Prostate gland (tissue), 2 donors: ENCODE data around the gene PNLDC1. TPM values are rescaled to one million over a fixed set of nuclear protein-coding genes. Genes with fewer than 3 reads are reported as not detected.

Experiments used
- DNase-seq: peaks from one replicate; pipeline ENCODE4 v3.0.0-alpha.2; 2019; ENCODE audit warnings: low spot score
- H3K27ac ChIP-seq, 2 donors: fragments of 200-600 bp; sonication (generic); 2 replicates each; pipeline ENCODE4 v1.5.1; 2017 to 2019
- H3K27me3 ChIP-seq: fragments of 200-600 bp; sonication (generic); replicated peaks from 2 replicates; pipeline ENCODE4 v1.5.1; 2019; ENCODE audit not compliant: insufficient read depth
- H3K36me3 ChIP-seq, 2 donors: fragments of 200-600 bp; sonication (generic); 1 replicate in 1 of 2; 2 replicates in 1 of 2; pipeline versions ENCODE4 v1.5.1 to v1.8.1; 2017 to 2019
- H3K4me1 ChIP-seq: fragments of 200-600 bp; sonication (generic); replicated peaks from 2 replicates; pipeline ENCODE4 v1.5.1; 2019
- H3K4me3 ChIP-seq, 2 donors: fragments of 200-600 bp; sonication (generic); 2 replicates each; pipeline ENCODE4 v1.5.1; 2017 to 2019
- H3K9me3 ChIP-seq: fragments of 200-600 bp; sonication (generic); 2 replicates; pipeline ENCODE4 v1.5.1; 2017
- POLR2A ChIP-seq: fragments of 450-650 bp; IDR thresholded peaks from one replicate; pipeline ENCODE4 v1.6.1; 2016; ENCODE audit warnings: antibody characterized with exemption, mild to moderate bottlenecking
- POLR2AphosphoS5 ChIP-seq: sonication (generic); formaldehyde crosslinking; IDR thresholded peaks from one replicate; pipeline ENCODE4 v1.6.1; 2017; ENCODE audit warnings: antibody characterized with exemption
- WGBS: methylation state at CpG from one replicate; pipeline ENCODE4 v1.1.5; 2018; 5-methylcytosine and 5-hydroxymethylcytosine counted together
- intact Hi-C: fragments of 100-400 bp; cut with DNase I; formaldehyde crosslinking; loops from one replicate; pipeline ENCODE4 v1.14.2; 2022
- total RNA-seq, 2 donors: library from RNA; depleted of rRNA; stranded (reverse); fragments of >200 nt; gene quantifications; one replicate each; pipeline ENCODE4 v1.1.0, GENCODE V29; 2016
- TF ChIP-seq, protein P1 (sequence below), 4 experiments: fragments of 200-600 bp in 2 of 4; fragments of 450-650 bp in 2 of 4; sonication (generic) in 2 of 4; IDR thresholded peaks; 1 replicate in 3 of 4; 2 replicates in 1 of 4; pipeline ENCODE4 v1.5.1; 2016 to 2019; ENCODE audit warnings: antibody characterized with exemption in 4 of 4, mild to moderate bottlenecking in 2 of 4, moderate library complexity in 2 of 4

The PNLDC1 gene, protein sequence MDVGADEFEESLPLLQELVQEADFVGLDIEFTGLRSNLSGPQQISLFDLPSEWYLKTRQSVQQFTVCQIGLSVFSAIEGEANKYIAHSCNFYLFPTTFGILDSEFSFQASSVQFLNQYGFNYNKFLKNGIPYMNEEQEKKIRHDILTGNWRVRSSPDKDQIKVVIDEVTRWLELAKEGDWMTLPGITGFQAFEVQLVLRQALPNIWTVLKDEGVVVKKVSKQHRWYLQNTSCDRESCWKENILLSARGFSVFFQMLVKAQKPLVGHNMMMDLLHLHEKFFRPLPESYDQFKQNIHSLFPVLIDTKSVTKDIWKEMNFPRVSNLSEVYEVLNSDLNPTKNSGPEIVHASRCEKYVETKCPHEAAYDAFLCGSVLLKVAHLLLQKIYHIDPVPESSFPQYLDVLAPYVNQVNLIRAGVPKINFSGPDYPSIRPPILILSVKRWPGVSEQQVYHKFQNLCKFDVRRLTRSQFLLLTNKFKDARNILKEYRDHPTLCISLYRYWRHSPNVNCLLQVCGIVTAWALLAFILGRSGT
- total RNA-seq, result 1 to 10 TPM in 1 of 2 donors, not detected in 1; 5.6 TPM

DNA sequence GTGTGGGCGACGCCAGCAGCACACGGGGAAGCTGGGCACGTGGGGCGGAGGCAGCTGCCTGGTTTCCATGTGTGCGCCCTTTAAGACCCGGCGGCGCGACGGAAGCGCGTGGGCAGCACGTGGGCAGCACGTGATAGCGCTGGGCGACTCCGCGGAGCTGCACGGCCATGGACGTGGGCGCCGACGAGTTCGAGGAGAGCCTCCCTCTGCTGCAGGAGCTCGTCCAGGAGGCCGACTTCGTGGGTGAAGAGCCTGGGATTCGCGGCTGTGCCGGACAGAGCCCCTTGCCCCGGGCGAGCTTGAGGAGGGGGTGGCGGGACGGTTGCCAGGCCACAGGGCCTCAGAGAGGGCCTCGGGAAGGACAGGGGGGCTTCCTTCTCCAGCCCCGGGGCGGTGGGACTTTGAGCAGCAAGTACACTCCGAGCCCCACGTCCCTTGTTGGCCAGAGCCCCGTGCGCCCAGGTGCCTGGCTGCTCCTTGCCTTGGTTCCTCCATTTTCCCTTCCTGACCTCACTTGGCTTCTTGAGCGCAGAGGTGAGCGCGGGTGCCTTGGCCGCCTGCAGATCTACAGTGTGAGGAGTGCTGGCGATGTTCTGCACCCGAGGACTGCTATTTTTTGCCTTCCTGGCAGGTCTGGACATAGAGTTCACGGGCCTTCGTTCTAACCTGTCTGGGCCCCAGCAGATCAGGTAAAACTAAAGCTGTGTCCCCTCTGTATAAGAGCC lies at the start of gene PNLDC1:
Gene PNLDC1, plus strand, starts transcription at position 136 of the 725 bp plus-strand sequence. Its CDS starts 32 bp downstream, at position 168.
- no peak for TF ChIP-seq POLR2AphosphoS5
- no peak for TF ChIP-seq POLR2A
- TF ChIP-seq, protein P1, sequence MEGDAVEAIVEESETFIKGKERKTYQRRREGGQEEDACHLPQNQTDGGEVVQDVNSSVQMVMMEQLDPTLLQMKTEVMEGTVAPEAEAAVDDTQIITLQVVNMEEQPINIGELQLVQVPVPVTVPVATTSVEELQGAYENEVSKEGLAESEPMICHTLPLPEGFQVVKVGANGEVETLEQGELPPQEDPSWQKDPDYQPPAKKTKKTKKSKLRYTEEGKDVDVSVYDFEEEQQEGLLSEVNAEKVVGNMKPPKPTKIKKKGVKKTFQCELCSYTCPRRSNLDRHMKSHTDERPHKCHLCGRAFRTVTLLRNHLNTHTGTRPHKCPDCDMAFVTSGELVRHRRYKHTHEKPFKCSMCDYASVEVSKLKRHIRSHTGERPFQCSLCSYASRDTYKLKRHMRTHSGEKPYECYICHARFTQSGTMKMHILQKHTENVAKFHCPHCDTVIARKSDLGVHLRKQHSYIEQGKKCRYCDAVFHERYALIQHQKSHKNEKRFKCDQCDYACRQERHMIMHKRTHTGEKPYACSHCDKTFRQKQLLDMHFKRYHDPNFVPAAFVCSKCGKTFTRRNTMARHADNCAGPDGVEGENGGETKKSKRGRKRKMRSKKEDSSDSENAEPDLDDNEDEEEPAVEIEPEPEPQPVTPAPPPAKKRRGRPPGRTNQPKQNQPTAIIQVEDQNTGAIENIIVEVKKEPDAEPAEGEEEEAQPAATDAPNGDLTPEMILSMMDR (IDR thresholded peaks at IDR 0.05), result no peak
- WGBS, result 88% methylated on average over 50 of the region's 50 CpGs
- Histone ChIP-seq H3K9me3 (no peaks in the 10 kb centered on the region), H3K36me3 (peaks cover 0 to 11% of the 10 kb centered on the region in 2 donors), H3K4me3 (no peak within 1 kb of the TSS), H3K27ac (no peak within 1 kb of the TSS), H3K4me1 (no peaks in the 10 kb centered on the region), H3K27me3 (no peaks in the 10 kb centered on the region)
- intact Hi-C loops, result no loop called here
- no peak for DNase-seq

DNA sequence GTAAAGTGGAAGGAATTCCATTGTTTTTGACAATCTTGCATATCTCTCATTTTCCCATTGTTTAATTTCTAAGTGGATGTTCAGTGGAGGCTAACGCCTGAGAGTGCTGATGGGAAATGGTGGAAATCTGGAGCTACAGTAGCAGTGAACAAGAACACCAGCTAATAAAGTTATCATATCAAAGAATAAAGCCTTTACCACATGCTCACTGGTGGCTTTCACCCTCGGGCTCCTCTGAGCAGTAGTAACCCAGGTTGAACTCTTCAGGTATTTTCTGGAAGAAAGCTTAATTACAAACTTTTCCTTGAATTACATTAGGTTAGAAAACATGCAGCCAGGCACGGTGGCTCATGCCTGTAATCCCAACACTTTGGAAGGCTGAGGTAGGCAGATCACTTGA lies 48.6 kb upstream of the PNLDC1 start:
- no peak for DNase-seq
- TF ChIP-seq, protein P1 (IDR thresholded peaks at IDR 0.05), result no peak
- TF ChIP-seq POLR2AphosphoS5 (no peak), POLR2A (no peak)
- intact Hi-C loops, result no loop called here
- Histone ChIP-seq H3K27me3 (no peaks in the 10 kb centered on the region), H3K4me1 (peaks cover 8% of the 10 kb centered on the region), H3K4me3 (no peak overlapping the region), H3K36me3 (no peaks in the 10 kb centered on the region), H3K9me3 (no peaks in the 10 kb centered on the region), H3K27ac (peak overlapping the region in 1 of 2 donors; percentile 38)
- WGBS, result 81% methylated on average over 3 of the region's 3 CpGs

DNA sequence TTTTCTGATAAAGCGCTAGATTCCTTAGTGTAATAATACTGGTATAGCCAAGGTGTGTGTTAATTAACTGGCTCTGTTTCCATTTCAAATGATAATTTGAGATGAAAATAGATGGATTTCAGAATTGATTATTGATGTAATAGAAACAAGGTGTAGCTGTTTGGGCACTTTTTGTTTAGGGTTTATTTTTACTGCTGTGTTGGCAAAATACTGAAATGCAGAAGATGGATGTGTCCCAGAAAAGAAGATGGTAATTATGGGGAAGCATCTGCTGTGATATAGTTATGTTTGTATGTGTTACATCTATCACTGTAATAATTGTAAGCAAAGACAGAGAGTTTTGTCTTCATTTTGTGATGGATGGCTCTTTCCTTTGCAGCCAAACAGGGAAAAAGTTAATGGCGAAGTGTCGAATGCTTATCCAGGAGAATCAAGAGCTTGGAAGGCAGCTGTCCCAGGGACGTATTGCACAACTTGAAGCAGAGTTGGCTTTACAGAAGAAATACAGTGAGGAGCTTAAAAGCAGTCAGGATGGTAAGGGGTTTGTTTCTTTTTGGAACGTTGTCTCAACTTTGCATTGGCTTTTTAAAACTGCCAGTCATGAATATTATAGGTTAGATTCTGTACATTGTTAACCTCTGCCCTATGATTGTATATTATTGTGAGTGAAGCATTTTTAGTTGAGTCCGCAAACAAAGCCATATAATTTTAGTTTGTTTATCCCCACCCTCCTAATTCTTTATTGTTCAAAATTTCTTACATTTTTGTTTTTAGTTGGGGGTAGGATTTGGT lies 46.8 kb upstream of the PNLDC1 start:
- H3K36me3 ChIP-seq, result no peaks in the 10 kb centered on the region
- H3K27me3 ChIP-seq, result no peaks in the 10 kb centered on the region
- no peaks in the 10 kb centered on the region for H3K9me3 ChIP-seq
- peak overlapping the region in 1 of 2 donors; percentile 41 for H3K27ac ChIP-seq
- no peak for TF ChIP-seq POLR2A
- no peak for TF ChIP-seq POLR2AphosphoS5
- TF ChIP-seq, protein P1 (IDR thresholded peaks at IDR 0.05), result no peak
- 68% methylated on average over 6 of the region's 6 CpGs for WGBS
- DNase-seq, result no peak
- intact Hi-C loops, result no loop called here
- H3K4me3 ChIP-seq, result no peak overlapping the region
- peaks cover 8% of the 10 kb centered on the region for H3K4me1 ChIP-seq

DNA sequence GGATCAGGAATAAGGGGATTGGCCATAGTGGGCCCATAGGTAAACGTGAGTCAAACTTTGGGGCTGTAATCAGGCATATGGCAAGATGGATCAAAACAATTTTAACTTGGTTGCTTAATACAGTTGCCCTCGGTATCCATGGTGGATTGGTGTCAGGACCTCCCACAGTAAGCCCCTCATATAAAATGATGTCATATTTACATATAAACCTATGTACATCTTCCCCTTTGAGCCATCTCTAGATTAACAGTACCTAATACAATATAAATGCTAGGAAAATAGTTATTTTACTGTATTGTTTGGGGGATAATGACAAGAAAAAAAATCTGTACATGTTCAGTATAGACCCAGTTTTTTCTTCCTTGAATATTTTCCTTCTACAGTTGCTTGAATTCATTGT lies 45.7 kb upstream of the PNLDC1 start:
- intact Hi-C loops, result no loop called here

More for the DNA sequence above, 45.7 kb upstream of the PNLDC1 start:
- Histone ChIP-seq H3K9me3 (no peaks in the 10 kb centered on the region), H3K4me3 (no peak overlapping the region), H3K27me3 (no peaks in the 10 kb centered on the region), H3K4me1 (peaks cover 8% of the 10 kb centered on the region), H3K27ac (peak overlapping the region in 1 of 2 donors; percentile 41), H3K36me3 (no peaks in the 10 kb centered on the region)
- WGBS, result 85% methylated on average over 2 of the region's 2 CpGs
- DNase-seq, result no peak
- TF ChIP-seq, protein P1 (IDR thresholded peaks at IDR 0.05), result no peak
- no peak for TF ChIP-seq POLR2AphosphoS5
- TF ChIP-seq POLR2A, result no peak
